Measurements from ENCODE around the gene TRMT5. TPM values are rescaled to one million over a fixed set of nuclear protein-coding genes. Genes with fewer than 3 reads are reported as not detected.

TRMT5 gene
- total and polyA plus RNA-seq, 9 of the 15 experiments (the other 6 are each of a cell fraction or from before 2014, with no cell fraction given): 8.4 to 20.0 (median 15.1) TPM

- no peak for TF ChIP-seq GTF3C2 (IDR thresholded peaks at IDR 0.05; ENCODE audit: borderline replicate concordance, extremely low read depth, insufficient read length)
- TF ChIP-seq E4F1 (CRISPR knock-in tag; IDR thresholded peaks at IDR 0.05; ENCODE audit: borderline replicate concordance): no peak
- TF ChIP-seq MCM5 (IDR thresholded peaks at IDR 0.05; ENCODE audit: low read depth): no peak
- TF ChIP-seq BRD9 (IDR thresholded peaks at IDR 0.05; ENCODE audit: low read depth, partially characterized antibody): no peak
- no peak for TF ChIP-seq ZNF431 (CRISPR knock-in tag; IDR thresholded peaks at IDR 0.05)
- TF ChIP-seq TCF3 (CRISPR knock-in tag; IDR thresholded peaks at IDR 0.05): peak; percentile 75
- TF ChIP-seq KAT2B (IDR thresholded peaks at IDR 0.05; ENCODE audit: low read depth, low read length): no peak
- TF ChIP-seq ELF1 (tag; IDR thresholded peaks at IDR 0.05): no peak
- TF ChIP-seq NFIX (CRISPR knock-in tag; IDR thresholded peaks at IDR 0.05; ENCODE audit: low read depth): no peak
Measured at GRCh38 chr14:60933920-60934655, 46.8 kb downstream of the TRMT5 start (continued).
